Measurements from ENCODE around the gene XYLT1.

GRCh38 chr16:17104654-17105053, 366.1 kb downstream of the XYLT1 start:
- TF ChIP-seq CBX3 (IDR thresholded peaks at IDR 0.05; ENCODE audit: borderline replicate concordance, low read depth) (no peak), ZBTB11 (CRISPR knock-in tag; IDR thresholded peaks at IDR 0.05) (no peak), CTCF (IDR thresholded peaks at IDR 0.05 in 2 of 3, conservative IDR thresholded peaks at IDR 0.05 in 1 of 3; ENCODE audit: control insufficient read depth in 2 of 3, extremely low read depth in 1 of 3, insufficient read depth in 1 of 3, low read depth in 3 of 3, low read length in 3 of 3) (no peak), EZH2 (IDR thresholded peaks at IDR 0.05; ENCODE audit: borderline replicate concordance, control insufficient read depth, low read depth, low read length) (no peak)

Data from GM12878 (cell line).